SK-N-MC (cell line): Measurements from ENCODE around the gene IL1RAPL1.

ENCODE experiments used
- EZH2 ChIP-seq: fragments of 200-600 bp; sonication (generic); IDR thresholded peaks from one replicate; pipeline ENCODE4 v1.6.1; 2017; ENCODE audit warnings: antibody characterized with exemption
- FOXP2 ChIP-seq: optimal IDR thresholded peaks from 2 replicates; pipeline ENCODE3; 2011; ENCODE audit warnings: mild to moderate bottlenecking, moderate library complexity; ENCODE audit not compliant: insufficient read depth; ENCODE audit errors: extremely low read length, control extremely low read depth
- POLR2AphosphoS5 ChIP-seq: IDR thresholded peaks from 2 replicates; pipeline ENCODE4 v1.6.1; 2012; ENCODE audit warnings: mild to moderate bottlenecking, low read depth, low read length, borderline replicate concordance

GRCh38 chrX:29143356-29143755 is 556.1 kb downstream of the IL1RAPL1 start:
- TF ChIP-seq EZH2 = no peak
- TF ChIP-seq FOXP2 = no peak
- TF ChIP-seq POLR2AphosphoS5 = no peak
